ENCODE measurements around the gene PCDHA7. TPM values are rescaled to one million over a fixed set of nuclear protein-coding genes. Genes with fewer than 3 reads are reported as not detected.

The PCDHA7 gene, protein sequence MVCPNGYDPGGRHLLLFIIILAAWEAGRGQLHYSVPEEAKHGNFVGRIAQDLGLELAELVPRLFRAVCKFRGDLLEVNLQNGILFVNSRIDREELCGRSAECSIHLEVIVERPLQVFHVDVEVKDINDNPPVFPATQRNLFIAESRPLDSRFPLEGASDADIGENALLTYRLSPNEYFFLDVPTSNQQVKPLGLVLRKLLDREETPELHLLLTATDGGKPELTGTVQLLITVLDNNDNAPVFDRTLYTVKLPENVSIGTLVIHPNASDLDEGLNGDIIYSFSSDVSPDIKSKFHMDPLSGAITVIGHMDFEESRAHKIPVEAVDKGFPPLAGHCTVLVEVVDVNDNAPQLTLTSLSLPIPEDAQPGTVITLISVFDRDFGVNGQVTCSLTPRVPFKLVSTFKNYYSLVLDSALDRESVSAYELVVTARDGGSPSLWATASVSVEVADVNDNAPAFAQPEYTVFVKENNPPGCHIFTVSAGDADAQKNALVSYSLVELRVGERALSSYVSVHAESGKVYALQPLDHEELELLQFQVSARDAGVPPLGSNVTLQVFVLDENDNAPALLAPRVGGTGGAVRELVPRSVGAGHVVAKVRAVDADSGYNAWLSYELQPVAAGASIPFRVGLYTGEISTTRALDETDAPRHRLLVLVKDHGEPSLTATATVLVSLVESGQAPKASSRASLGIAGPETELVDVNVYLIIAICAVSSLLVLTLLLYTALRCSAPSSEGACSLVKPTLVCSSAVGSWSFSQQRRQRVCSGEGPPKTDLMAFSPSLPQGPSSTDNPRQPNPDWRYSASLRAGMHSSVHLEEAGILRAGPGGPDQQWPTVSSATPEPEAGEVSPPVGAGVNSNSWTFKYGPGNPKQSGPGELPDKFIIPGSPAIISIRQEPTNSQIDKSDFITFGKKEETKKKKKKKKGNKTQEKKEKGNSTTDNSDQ
- total RNA-seq: 0.13 and 0.37 TPM in 2 replicates

DNA sequence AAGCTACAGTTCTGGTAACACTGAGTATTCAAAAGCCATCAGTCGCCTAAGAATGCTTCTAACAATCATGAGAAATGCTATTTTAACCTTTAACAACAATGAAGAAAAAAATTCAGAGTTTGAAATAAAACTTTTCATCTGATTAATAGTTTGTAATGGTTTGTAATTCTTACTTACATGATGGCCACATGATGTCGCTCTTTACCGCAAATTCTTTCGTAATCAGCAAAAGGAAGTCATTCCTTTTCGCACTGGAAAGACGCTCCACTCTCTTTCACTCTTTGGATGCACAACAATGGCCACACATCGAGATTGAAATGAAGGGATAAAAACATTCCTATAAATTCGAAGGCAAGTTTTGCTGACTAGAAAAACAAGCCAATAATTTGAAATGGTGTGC is at the start of gene PCDHA7:
Gene PCDHA7 (plus strand): TSS at position 277 of the 400 bp plus-strand sequence. CDS start 115 bp downstream, at position 392.

DNA sequence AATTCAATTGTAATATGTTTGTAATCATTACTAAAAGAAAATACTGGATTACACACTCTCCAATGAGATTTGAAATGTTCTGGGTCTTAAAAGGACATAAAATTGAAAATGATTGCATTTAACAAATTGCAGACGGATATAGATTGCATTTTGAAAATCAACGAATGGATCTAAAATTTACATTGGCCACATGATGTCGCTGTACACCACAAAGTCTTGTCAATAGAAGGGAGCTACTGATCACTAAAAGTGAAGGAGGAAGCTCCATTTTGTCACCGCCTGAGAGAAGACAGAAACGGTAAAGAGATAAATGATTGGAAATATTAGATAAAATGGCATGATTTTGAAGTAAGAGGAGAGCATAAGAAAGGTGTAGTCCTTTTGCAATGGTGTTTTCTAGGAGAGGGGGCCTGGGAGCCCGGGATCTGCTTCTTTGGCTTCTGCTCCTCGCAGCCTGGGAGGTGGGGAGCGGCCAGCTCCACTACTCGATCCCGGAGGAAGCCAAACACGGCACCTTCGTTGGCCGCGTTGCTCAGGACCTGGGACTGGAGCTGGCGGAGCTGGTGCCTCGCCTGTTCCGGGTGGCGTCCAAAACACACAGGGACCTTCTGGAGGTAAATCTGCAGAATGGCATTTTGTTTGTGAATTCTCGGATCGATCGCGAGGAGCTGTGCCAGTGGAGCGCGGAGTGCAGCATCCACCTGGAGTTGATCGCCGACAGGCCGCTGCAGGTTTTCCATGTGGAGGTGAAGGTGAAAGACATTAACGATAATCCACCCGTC is 48.0 kb upstream of the PCDHA7 start, which contains the start of gene PCDHA1:
Gene PCDHA1 (plus strand): TSS at position 236 of the 782 bp plus-strand sequence.

GRCh38 chr5:140794595-140795258 is 39.3 kb upstream of the PCDHA7 start, which contains the start of gene PCDHA2:
Gene PCDHA2, plus strand, starts transcription at chr5:140794852.

GRCh38 chr5:140800816-140801493 is 33.1 kb upstream of the PCDHA7 start, which contains the start of gene PCDHA3:
Gene PCDHA3, plus strand, starts transcription at chr5:140801057.

DNA sequence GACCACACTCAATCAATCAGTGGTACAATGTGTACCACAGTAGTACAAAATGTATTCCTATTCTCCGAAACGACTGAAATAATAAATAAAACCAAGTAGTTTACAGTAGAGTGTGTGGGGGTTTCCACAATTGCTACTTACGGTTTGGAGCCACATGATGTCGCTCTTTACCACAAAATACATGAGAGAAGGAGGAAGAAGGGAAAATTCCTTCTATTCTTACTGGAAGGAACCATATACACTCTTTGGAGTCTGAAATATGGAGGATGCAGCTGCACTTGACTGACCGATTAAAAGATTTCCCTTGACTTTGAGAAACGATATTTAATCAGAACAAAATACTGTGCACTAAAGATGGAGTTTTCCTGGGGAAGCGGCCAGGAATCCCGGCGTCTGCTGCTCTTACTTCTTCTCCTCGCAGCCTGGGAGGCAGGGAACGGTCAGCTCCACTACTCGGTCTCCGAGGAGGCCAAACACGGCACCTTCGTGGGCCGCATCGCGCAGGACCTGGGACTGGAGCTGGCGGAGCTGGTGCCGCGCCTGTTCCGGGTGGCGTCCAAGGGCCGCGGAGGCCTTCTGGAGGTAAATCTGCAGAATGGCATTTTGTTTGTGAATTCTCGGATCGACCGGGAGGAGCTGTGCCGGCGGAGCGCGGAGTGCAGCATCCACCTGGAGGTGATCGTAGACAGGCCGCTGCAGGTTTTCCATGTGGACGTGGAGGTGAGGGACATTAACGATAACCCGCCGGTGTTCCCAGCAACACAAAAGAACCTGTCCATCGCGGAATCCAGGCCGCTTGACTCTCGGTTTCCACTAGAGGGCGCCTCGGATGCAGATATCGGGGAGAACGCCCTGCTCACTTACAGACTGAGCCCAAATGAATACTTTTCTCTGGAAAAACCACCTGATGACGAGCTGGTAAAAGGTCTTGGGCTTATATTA is 27.0 kb upstream of the PCDHA7 start, which contains the start of gene PCDHA4:
Gene PCDHA4 (plus strand): TSS at position 235 of the 942 bp plus-strand sequence.

DNA sequence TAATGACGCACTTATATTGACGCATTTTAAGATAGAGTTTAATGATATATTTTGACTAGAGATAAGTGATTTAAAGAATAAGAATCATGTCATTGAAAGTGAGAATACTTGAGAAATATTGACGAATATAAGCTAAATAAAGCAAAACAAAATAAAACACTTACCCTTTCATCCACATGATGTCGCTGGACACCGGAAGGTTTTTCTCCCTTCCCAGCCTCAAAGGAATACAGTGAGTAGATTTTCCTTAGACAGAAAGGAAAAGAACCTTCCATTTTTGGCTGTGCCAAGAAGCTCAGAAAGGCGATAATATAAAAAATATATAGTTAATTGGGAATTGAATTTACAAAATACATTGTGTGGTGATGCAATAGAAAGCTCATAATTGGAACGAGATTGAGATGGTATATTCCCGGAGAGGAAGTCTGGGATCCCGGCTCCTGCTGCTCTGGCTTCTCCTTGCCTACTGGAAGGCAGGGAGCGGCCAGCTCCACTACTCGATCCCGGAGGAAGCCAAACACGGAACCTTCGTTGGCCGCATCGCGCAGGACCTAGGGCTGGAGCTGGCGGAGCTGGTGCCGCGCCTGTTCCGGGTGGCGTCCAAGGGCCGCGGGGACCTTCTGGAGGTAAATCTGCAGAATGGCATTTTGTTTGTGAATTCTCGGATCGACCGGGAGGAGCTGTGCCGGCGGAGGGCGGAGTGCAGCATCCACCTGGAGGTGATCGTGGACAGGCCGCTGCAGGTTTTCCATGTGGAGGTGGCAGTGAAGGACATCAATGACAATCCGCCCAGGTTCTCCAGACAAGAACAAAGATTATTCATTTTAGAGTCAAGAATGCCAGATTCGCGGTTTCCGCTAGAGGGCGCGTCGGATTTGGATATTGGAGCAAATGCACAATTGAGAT is 12.4 kb upstream of the PCDHA7 start, which contains the start of gene PCDHA5:
Gene PCDHA5 (plus strand): TSS at position 239 of the 906 bp plus-strand sequence.

DNA sequence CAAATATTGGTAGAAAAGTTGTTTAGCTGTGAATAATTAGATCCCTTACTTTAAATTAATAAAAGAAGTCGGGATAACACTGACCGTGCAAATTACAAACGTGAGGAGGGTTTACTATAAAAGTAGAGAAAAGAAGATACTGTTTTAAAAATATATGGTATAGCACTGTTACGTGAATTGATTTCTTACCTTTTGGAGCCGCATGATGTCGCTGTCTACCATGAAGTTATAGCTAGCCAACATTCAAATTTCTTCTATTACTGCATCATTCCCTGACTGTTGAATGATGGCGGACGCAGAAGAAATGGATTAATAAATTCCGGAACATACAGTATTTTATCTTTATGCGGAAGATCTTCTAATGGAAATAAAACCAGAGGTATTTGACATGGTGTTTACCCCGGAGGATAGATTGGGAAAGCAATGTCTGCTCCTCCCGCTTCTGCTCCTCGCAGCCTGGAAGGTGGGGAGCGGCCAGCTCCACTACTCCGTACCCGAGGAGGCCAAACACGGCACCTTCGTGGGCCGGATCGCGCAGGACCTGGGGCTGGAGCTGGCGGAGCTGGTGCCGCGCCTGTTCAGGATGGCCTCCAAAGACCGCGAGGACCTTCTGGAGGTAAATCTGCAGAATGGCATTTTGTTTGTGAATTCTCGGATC is 6.2 kb upstream of the PCDHA7 start, which contains the start of gene PCDHA6:
Gene PCDHA6 (plus strand): TSS at position 257 of the 658 bp plus-strand sequence. CDS start 132 bp downstream, at position 389.

GRCh38 chr5:140840978-140841962 is 7.2 kb downstream of the PCDHA7 start, which contains the start of gene PCDHA8:
Gene PCDHA8, plus strand, starts transcription at chr5:140841187. Its CDS starts 135 bp downstream, at chr5:140841322.

DNA sequence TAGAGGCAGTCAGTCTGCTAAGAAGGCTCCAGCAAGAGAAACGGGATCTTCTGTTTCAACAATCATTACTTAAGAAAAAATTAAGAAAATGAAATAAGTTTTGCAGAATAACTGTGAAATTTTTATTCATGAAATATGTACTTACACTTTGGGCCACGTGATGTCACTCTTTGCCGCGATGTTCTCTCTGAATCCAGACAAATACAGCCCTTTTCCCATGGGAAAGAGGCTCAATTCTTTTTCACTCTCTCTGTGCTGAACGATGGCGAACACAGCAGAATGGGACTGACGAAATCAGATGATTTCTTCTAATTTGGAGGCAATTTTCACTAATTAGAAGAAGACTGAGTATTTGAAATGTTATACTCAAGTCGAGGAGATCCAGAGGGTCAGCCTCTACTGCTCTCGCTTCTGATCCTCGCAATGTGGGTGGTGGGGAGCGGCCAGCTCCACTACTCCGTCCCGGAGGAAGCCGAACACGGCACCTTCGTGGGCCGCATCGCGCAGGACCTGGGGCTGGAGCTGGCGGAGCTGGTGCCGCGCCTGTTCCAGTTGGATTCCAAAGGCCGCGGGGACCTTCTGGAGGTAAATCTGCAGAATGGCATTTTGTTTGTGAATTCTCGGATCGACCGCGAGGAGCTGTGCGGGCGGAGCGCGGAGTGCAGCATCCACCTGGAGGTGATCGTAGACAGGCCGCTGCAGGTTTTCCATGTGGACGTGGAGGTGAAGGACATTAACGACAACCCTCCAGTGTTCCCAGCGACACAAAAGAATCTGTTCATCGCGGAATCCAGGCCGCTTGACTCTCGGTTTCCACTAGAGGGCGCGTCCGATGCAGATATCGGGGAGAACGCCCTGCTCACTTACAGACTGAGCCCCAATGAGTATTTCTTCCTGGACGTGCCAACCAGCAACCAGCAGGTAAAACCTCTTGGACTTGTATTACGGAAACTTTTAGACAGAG is 14.4 kb downstream of the PCDHA7 start, which contains the start of gene PCDHA9:
Gene PCDHA9 (plus strand): TSS at position 244 of the 964 bp plus-strand sequence. CDS start 114 bp downstream, at position 358.

DNA sequence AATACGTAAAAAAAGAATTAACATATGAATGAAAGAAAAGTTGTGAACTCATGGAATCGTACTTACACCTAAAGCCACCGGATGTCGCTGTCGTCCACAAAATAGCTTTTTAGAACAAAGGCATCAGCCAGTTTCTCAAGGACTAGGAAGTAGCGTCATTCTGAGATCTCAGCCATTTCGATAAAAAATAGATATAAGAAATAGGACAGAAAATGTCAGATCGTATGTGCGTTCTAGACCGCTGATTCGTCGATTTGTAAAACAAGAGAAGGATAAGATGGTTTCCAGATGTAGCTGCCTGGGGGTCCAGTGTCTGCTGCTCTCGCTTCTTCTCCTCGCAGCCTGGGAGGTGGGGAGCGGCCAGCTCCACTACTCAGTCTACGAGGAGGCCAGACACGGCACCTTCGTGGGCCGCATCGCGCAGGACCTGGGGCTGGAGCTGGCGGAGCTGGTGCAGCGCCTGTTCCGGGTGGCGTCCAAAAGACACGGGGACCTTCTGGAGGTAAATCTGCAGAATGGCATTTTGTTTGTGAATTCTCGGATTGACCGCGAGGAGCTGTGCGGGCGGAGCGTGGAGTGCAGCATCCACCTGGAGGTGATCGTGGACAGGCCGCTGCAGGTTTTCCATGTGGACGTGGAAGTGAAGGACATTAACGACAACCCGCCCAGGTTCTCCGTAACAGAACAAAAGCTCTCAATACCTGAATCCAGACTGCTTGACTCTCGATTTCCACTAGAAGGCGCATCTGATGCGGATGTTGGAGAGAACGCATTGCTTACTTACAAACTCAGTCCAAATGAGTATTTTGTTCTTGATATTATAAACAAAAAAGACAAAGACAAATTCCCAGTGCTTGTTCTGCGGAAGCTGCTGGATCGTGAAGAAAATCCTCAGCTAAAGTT is 22.0 kb downstream of the PCDHA7 start, which contains the start of gene PCDHA10:
Gene PCDHA10 (plus strand): TSS at position 126 of the 903 bp plus-strand sequence. CDS start 152 bp downstream, at position 278.

GRCh38 chr5:140868721-140869554 is 34.9 kb downstream of the PCDHA7 start, which contains the start of gene PCDHA11:
Gene PCDHA11, plus strand, starts transcription at chr5:140868957. Its CDS starts 147 bp downstream, at chr5:140869104.

DNA sequence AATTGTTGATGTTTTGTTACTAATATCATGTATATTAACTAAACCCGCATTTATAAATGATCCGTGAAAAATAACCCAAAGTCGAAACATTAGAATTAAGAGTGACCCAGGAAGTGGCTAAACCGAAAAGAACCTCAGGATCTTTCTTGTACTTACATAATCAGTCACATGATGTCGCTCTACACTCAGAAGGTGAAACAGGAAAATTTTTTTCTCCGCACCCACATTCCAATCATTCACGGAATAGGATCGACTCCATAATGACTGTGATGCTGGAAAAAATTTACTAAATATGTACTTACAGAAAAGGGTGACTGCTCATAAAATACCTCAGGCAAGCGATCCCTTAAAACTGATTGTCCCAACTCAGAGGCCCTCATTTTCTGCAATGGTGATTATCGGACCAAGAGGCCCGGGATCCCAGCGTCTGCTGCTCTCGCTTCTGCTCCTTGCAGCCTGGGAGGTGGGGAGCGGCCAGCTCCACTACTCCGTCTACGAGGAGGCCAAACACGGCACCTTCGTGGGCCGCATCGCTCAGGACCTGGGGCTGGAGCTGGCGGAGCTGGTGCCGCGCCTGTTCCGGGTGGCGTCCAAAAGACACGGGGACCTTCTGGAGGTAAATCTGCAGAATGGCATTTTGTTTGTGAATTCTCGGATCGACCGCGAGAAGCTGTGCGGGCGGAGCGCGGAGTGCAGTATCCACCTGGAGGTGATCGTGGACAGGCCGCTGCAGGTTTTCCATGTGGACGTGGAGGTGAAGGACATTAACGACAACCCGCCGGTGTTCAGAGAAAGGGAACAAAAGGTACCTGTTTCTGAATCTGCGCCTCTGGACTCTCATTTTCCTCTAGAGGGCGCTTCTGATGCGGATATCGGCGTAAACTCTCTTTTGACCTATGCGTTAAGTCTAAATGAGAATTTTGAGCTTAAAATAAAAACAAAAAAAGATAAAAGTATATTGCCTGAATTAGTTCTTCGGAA is 41.3 kb downstream of the PCDHA7 start, which contains the start of gene PCDHA12:
Gene PCDHA12 (plus strand): TSS at position 224 of the 981 bp plus-strand sequence. CDS start 165 bp downstream, at position 389.

Data from aortic smooth muscle cell (primary cell).